Esophagus muscularis mucosa (tissue), 4 donors: ENCODE measurements around the gene SPTLC2. TPM values are rescaled to one million over a fixed set of nuclear protein-coding genes. Genes with fewer than 3 reads are reported as not detected.
"Not testable (repeated sequence)": the region's sequence is repeated elsewhere in the genome, so short reads cannot be mapped to it uniquely, and the experiment has no call there.

Experiments used
- DNase-seq: peaks from one replicate; pipeline ENCODE4 v3.0.0-alpha.2; 2017; ENCODE audit errors: extremely low spot score
- H3K27ac ChIP-seq, 4 donors: fragments of 200-600 bp; sonication (generic); replicated peaks in 1 of 4; 1 replicate in 3 of 4; 2 replicates in 1 of 4; pipeline ENCODE4 v1.5.1; 2016 to 2019; ENCODE audit warnings: mild to moderate bottlenecking in 1 of 4
- H3K27me3 ChIP-seq, 4 donors: fragments of 200-600 bp; sonication (generic); one replicate each; pipeline versions ENCODE4 v1.5.1 to v1.6.0; 2016 to 2019
- H3K36me3 ChIP-seq, 4 donors: fragments of 200-600 bp; sonication (generic); one replicate each; pipeline ENCODE4 v1.5.1; 2016 to 2019
- H3K4me1 ChIP-seq, 4 donors: fragments of 200-600 bp; sonication (generic); one replicate each; pipeline ENCODE4 v1.5.1; 2016 to 2019
- H3K4me3 ChIP-seq, 4 donors: fragments of 200-600 bp; sonication (generic); 1 replicate in 2 of 4; 2 replicates in 2 of 4; pipeline ENCODE4 v1.5.1; 2016 to 2019; ENCODE audit warnings: mild to moderate bottlenecking in 4 of 4, moderate library complexity in 1 of 4
- H3K9me3 ChIP-seq, 4 donors: fragments of 200-600 bp; sonication (generic); 1 replicate in 3 of 4; 2 replicates in 1 of 4; pipeline ENCODE4 v1.5.1; 2016 to 2019
- EP300 ChIP-seq: sonication (generic); formaldehyde crosslinking; IDR thresholded peaks from one replicate; pipeline ENCODE4 v1.6.1; 2017; ENCODE audit warnings: antibody characterized with exemption
- POLR2A ChIP-seq: fragments of 450-650 bp; IDR thresholded peaks from one replicate; pipeline ENCODE4 v1.6.1; 2017; ENCODE audit warnings: antibody characterized with exemption, moderate library complexity, mild to moderate bottlenecking, low read depth
- POLR2AphosphoS5 ChIP-seq, 2 donors: sonication (generic); formaldehyde crosslinking; IDR thresholded peaks; one replicate each; pipeline ENCODE4 v1.6.1; 2017; ENCODE audit warnings: antibody characterized with exemption in 2 of 2
- WGBS: methylation state at CpG from one replicate; pipeline ENCODE4 v1.1.5; 2018; 5-methylcytosine and 5-hydroxymethylcytosine counted together
- intact Hi-C: fragments of 100-400 bp; cut with DNase I; formaldehyde crosslinking; loops from one replicate; pipeline ENCODE4 v1.15.1; 2023
- total RNA-seq, 4 donors: library from RNA; depleted of rRNA; stranded (reverse); fragments of >200 nt; gene quantifications; one replicate each; pipeline versions ENCODE4 v1.1.0 to v1.2.1, GENCODE V29; 2016
- TF ChIP-seq, protein P1 (sequence below), 3 experiments: fragments of 200-600 bp in 2 of 3; fragments of 450-650 bp in 1 of 3; sonication (generic) in 2 of 3; IDR thresholded peaks; one replicate each; pipeline ENCODE4 v1.5.1; 2017 to 2019; ENCODE audit warnings: antibody characterized with exemption in 3 of 3, mild to moderate bottlenecking in 2 of 3, moderate library complexity in 1 of 3

Gene SPTLC2
- total RNA-seq, 4 donors from 2014 or later, result 14.5 to 25.3 (median 20.1) TPM

DNA sequence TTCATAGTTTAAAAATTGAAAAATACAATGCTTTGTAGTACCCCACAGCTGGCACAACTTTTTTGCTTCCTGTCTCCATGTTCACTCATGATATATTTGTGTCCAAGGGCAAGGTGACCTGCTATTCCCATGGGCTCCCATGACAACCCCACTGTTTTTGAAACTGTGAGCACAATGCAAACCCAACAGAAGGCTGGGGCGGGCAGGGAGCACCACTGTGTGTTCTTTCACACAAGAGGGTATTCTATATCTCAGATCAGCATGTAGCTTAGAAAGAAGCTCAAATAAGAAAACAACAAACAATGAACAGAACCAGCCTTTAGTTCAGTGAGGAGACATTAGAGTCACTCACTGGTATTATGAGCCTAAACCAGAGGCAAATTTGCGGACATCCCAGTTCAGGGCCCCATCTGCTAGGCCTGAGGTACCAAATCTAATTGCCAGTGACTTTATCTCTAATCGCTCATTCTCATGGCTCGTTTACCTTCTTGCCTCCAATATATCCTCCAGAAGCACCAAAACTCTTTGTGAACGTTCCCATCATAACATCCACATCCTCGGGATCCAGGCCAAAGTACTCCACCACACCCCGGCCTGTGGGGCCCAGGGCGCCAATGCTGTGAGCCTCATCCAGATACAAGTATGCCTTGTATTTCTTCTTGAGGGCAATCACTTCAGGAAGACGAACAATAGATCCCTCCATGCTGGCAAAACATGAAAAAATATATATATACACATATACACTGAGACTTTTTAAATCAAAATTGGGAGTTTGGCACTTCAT, 61.4 kb downstream of the SPTLC2 start:
- 86% methylated on average over 9 of the region's 9 CpGs for WGBS
- intact Hi-C loops, result no loop called here
- no peak for DNase-seq
- Histone ChIP-seq H3K4me1 (peaks cover 0 to 7% (median 3%) of the 10 kb centered on the region in 4 donors), H3K27me3 (no peaks in the 10 kb centered on the region), H3K27ac (peak overlapping the region in 3 of 4 donors; percentile 1 to 29 (median 9)), H3K4me3 (no peak overlapping the region), H3K9me3 (no peaks in the 10 kb centered on the region), H3K36me3 (peaks cover 5 to 82% (median 37%) of the 10 kb centered on the region in 4 donors)
- TF ChIP-seq POLR2A (no peak), EP300 (no peak), POLR2AphosphoS5 (IDR thresholded peaks at IDR 0.05) (no peak)
- TF ChIP-seq, protein P1, sequence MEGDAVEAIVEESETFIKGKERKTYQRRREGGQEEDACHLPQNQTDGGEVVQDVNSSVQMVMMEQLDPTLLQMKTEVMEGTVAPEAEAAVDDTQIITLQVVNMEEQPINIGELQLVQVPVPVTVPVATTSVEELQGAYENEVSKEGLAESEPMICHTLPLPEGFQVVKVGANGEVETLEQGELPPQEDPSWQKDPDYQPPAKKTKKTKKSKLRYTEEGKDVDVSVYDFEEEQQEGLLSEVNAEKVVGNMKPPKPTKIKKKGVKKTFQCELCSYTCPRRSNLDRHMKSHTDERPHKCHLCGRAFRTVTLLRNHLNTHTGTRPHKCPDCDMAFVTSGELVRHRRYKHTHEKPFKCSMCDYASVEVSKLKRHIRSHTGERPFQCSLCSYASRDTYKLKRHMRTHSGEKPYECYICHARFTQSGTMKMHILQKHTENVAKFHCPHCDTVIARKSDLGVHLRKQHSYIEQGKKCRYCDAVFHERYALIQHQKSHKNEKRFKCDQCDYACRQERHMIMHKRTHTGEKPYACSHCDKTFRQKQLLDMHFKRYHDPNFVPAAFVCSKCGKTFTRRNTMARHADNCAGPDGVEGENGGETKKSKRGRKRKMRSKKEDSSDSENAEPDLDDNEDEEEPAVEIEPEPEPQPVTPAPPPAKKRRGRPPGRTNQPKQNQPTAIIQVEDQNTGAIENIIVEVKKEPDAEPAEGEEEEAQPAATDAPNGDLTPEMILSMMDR (IDR thresholded peaks at IDR 0.05), result no peak

DNA sequence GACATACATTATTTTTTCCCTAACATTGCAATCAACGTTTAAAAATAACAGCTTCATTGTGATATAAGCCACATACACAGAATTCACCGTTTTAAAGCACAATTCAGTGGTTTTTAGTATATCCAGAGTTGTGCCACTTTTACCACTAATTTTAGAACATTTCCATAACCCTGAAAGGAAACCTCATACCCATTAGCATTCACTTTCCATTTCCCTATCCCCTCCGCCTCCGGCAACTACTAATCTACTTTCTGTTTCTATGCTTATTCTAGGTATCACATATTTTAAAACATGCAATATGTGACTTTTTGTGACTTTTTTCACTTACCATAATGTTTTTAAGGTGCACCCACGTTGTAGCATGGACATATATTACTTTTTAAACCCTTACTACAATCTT, 62.2 kb downstream of the SPTLC2 start:
- Histone ChIP-seq H3K27me3 (no peaks in the 10 kb centered on the region), H3K4me3 (no peak overlapping the region), H3K4me1 (peaks cover 0 to 7% (median 3%) of the 10 kb centered on the region in 4 donors), H3K27ac (peak overlapping the region in 2 of 4 donors; percentile 9 to 29), H3K9me3 (no peaks in the 10 kb centered on the region), H3K36me3 (peaks cover 5 to 83% (median 42%) of the 10 kb centered on the region in 4 donors)
- WGBS, result 77% methylated on average over 5 of the region's 5 CpGs
- intact Hi-C loops, result no loop called here
- no peak for DNase-seq
- TF ChIP-seq EP300, result no peak
- no peak for TF ChIP-seq POLR2A
- TF ChIP-seq POLR2AphosphoS5 (IDR thresholded peaks at IDR 0.05), result no peak

DNA sequence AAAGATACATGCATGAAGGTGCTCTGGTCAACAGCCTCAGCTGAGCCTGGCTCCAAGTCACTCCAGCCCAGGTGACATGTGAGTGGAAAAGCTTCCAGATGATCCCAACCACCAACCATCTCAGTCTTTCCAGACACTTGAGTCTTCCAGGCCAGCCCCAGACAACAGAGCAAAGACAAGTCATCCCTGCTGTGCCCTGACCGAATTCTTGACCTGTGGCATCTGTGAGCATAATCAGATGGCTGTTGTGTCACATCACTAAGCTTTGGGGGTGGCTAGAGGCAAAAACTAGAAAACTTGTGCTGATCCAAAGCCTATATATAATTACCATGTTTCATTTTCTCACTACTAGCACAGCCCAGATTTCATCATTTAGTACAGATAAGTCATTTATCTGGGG, 67.0 kb downstream of the SPTLC2 start:
- no peak for DNase-seq
- Histone ChIP-seq H3K27ac (no peak overlapping the region), H3K36me3 (peaks cover 0 to 58% (median 37%) of the 10 kb centered on the region in 4 donors), H3K9me3 (no peaks in the 10 kb centered on the region), H3K4me3 (no peak overlapping the region), H3K27me3 (no peaks in the 10 kb centered on the region), H3K4me1 (peaks cover 0 to 2% (median 0%) of the 10 kb centered on the region in 4 donors)
- 100% methylated on average over 1 of the region's 1 CpG for WGBS
- intact Hi-C loops, result no loop called here
- no peak for TF ChIP-seq POLR2A
- TF ChIP-seq EP300, result no peak
- TF ChIP-seq, protein P1 (IDR thresholded peaks at IDR 0.05), result no peak
- no peak for TF ChIP-seq POLR2AphosphoS5 (IDR thresholded peaks at IDR 0.05)

DNA sequence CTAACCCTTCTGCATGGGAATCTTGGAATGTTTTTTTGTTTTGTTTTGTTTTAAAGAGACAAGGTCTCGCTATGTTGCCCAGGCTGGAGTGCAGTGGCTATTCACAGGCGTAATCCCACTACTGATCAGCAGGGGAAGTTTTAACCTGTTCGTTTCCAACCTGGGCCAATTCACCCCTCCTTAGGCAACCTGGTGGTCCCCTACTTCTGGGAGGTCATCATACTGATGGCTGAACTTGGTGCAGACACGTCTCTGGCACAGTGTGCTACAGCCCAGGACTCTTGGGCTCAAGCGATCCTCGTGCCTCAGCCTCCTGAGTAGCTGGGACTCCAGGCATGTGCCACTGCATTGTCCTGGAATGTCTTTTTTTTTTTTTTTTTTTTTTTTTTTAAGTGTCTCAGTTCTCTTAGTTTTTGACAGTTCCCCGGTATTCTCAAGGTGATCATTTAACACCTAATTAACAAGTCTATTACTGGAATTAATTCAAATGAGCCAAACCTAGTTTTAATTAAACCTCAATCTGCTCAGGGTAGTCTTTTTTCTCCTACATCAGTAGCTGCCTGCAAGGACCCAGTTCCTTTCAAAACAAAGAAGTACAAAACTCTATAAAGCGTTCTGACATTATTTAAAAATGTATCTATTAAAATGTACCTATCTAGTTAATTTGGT, 68.8 kb downstream of the SPTLC2 start:
- TF ChIP-seq POLR2AphosphoS5 (IDR thresholded peaks at IDR 0.05) (no peak), POLR2A (no peak), EP300 (no peak)
- TF ChIP-seq, protein P1 (IDR thresholded peaks at IDR 0.05), result no peak
- no peak overlapping the region for H3K27ac ChIP-seq
- H3K36me3 ChIP-seq, result peaks cover 0 to 51% (median 33%) of the 10 kb centered on the region in 4 donors
- no peak for DNase-seq
- no peak overlapping the region for H3K4me3 ChIP-seq
- peaks cover 10 to 18% (median 13%) of the 10 kb centered on the region in 4 donors for H3K4me1 ChIP-seq
- no peaks in the 10 kb centered on the region for H3K9me3 ChIP-seq
- WGBS, result 90% methylated on average over 8 of the region's 8 CpGs
- intact Hi-C loops, result no loop called here
- H3K27me3 ChIP-seq, result no peaks in the 10 kb centered on the region

DNA sequence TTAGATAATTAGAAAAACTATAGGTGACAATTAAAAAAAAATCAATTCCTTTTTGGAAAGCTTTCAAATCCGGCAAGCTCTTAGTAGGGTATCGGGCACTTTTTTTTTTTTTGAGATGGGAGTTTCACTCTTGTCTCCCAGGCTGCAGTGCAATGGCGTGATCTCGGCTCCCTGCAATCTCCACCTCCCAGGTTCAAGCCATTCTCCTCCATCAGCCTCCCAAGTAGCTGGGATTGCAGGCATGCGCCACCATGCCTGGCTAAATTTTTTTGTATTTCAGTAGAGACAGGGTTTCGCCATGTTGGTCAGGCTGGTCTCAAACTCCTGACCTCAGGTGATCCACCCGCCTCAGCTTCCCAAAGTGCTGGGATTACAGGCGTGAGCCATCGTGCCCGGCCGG, 71.3 kb downstream of the SPTLC2 start:
- DNase-seq, H3K9me3 ChIP-seq, H3K27me3 ChIP-seq, intact Hi-C loops, H3K27ac ChIP-seq, H3K4me3 ChIP-seq: not testable (repeated sequence)
- Histone ChIP-seq H3K4me1 (peaks cover 13 to 29% (median 25%) of the 10 kb centered on the region in 4 donors), H3K36me3 (peaks cover 0 to 33% (median 23%) of the 10 kb centered on the region in 4 donors)
- 98% methylated on average over 11 of the region's 11 CpGs for WGBS
